GM19025 (cell line): Measurements from ENCODE around the gene FAM200C.

Experiments used
- ATAC-seq: cut with Tn5 transposase; IDR thresholded peaks from one replicate; pipeline ENCODE4 v1.9.1; 2021; ENCODE audit warnings: mild to moderate bottlenecking, low read depth, moderate library complexity; ENCODE audit not compliant: unreplicated experiment

FAM200C gene

DNA sequence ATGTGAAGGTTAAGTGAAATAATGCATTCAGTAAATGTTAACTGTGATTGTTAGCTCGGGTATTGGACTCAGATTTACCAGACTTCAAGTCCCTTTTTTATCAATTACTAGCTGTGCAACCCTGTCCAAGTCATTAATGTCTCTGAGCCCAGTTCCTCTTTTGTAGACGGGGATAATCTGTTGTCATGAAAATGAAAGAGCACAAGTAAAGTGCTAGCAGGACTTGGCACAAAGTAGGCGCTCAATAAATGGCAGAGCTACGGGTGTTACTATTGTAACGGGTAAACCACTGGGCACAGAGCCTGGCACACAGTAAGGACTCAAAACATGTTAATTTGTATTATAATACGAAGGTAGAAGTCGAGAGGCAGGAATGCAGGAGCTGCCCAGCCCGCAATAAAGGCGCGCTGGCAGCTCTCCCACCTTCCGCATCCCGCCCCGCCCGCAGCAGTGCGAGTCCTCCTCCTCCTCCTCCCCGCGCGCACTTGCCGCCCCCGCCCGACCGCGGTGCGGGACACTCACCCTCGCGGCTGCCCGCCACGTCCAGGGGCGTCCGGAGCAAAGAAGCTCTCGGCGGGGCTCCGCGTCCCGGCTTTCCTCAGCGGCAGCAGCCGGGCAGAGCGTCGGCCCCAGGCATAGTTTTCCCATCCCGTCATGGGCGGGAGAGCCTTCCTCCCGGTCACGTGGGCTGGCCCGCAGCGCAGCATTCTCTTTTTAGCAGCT, 29.7 kb downstream of the FAM200C start, which contains the start of gene C1QTNF2:
C1QTNF2 (minus strand) TSS at position 637 of the 723 bp plus-strand sequence. CDS start 15,615 bp downstream, outside the sequence.
- ATAC-seq = no peak

DNA sequence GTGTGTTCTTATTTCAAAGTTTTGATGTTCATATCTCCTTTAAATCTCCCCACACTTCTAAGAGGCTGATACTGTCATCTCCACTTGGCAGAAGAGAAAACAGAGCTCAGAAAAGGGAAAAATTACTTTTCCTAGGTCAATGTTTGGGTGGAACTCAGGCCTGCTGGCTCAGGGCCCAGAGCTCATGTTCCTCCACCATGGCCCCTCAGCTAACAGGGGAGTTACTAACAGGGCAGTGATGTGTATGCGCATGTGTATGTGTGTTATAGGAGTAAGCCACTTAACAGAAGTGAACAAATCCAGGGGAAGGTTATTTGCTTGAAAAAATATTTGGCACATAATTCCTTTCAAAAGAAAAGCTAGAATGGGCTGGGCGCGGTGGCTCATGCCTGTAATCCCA, 32.0 kb downstream of the FAM200C start:
- ATAC-seq = no peak

DNA sequence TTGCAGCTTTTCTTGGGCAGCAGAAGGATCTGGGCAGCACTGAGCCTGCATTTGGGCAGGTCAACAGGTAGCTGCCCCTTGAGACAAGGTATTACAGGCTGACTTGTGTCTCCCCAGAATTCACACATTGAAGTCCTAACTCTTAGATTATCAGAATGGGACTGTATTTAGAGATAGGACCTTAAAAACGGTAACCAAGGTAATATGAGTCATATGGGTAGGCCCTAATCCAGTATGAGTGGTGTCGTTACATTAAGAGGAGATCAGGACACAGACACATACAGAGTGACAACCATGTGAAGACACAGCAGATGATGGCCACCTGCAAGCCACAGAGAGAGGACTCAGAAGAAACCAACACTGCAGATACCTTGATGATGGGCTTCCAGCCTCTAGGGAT, 32.6 kb downstream of the FAM200C start:
- no peak for ATAC-seq

GRCh38 chr5:160366230-160366629, 33.6 kb downstream of the FAM200C start:
- no peak for ATAC-seq

DNA sequence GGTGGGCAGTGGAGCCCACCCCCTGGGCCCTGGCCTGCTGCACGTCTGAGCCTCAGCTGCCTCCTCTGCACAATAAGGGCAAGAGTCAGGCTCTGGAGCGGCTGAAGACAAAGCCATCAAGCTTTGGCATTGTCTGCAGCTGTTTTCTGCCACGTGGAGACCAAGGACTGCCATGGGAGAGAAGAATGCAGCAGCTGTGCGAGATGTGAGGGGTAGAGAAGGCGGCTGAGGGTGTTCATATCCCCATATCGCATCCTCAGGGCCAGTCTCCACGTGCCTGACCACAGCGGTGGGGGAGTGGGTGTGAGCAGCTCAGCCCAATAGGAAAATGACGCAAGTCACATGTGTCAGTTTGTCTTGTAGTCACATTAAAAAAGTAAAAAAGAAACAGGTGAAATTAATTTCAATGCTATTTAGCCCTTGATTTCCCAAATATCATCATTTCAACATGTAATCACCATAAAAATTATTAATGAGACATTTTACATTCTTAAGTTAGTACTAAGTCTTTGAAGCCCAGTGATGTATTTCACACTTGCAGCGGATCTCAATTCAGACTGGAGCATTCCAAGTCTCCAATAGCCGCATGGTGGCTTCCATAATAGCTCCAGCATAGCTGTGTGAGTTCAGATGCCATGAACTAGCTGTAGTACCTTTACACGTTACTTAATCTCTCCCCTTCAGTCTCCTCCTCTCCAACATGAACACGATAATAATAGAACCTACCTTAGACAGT, 36.0 kb downstream of the FAM200C start:
- ATAC-seq = no peak

DNA sequence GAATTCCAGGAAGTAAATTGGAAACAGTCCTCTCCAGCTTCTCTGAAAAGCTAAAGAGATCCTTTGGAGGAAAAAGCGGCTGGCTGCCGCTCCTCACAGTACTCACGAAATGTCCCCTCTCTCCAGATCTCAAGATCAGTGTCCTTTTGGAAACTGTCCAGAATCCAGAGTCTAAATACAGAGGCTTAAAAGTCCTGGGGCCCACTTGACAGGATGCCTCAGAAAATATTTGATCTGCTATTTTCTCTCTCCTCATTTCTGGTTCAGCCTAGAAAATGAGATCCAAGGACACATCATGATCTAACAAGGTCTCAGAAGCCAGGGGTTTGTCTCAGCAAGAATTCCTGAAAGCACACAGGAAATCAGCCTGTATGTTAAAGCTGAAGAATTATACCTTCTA, 36.6 kb downstream of the FAM200C start:
- ATAC-seq = no peak

DNA sequence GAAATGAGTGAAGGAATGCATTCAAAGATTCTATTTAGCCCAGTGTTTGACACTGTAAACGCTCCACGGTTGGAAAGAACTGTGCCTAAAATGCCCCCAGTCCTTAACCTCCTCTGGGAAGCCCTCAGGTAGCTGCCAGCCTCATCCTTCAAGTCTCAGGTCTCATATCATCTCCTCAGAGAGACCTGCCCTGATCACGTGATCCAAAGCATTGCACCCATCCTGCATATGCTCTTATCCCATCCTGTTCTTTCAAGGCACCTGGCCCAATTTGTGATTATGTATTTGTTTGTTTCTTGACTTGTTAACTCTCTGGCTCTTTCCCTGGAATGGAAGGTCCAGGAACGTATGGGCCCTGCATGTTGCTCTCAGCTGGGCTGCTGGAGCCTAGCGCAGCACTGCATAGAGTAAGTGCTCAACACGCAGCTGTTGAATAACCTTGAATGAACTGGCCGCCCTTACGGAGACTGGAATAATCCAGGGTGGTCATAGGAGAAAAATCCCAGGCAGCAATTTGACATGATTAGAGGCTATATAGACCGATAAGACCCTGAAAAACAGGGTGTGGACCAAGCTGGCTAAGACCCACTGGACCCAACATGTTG, 38.1 kb downstream of the FAM200C start:
- no peak for ATAC-seq

DNA sequence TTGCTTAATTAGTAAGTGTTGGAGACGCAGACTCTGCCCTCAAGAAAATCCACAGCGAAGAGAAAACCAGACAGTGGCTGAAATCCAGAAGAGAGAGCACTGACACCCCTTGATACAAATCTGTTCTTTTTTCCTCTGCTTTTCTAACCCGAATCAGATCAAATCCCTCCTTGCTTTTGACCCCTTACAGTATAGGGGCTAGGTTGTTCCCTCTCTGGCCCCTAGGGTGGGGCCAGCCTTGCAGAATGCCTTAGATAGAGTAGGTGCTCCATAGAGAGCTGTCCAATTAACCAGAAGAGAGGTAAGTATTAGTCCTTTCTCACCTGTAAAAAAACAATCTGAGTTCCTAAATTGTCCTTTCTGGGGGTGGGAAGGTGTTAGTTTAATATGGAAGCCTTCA, 39.5 kb downstream of the FAM200C start:
- ATAC-seq = no peak

- no peak for ATAC-seq
These were observed 40.0 kb downstream of the FAM200C start for GRCh38 chr5:160359816-160360215.

- ATAC-seq = no peak
These were observed 40.6 kb downstream of the FAM200C start for GRCh38 chr5:160359242-160359641.

DNA sequence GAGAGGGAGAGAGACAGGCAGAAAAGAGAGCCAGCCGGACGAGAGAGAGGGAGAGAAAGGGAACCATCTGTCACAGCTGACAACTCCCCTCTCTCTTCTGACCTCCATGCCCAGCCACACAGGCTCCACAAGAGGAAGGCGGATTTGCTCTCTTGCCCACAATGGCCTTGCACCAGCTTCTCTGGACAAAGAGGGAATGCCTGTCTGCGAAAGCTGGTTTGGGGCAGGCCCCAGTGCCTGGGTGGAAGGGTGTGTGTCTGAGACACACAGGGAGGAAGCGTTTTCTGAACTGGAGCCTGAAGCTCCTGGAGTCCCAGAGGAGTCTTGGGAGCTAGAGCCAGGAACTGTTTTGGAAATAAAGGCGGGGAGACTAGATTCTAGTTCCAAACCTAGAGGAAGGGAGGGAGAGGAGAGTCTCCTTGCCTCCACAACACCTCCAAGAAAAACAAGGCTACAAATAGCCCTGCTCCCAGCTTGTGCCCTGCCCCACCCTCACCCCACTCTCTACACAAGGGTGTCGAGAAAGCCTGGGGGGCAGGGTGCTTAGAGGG, 41.9 kb downstream of the FAM200C start:
- ATAC-seq = no peak

DNA sequence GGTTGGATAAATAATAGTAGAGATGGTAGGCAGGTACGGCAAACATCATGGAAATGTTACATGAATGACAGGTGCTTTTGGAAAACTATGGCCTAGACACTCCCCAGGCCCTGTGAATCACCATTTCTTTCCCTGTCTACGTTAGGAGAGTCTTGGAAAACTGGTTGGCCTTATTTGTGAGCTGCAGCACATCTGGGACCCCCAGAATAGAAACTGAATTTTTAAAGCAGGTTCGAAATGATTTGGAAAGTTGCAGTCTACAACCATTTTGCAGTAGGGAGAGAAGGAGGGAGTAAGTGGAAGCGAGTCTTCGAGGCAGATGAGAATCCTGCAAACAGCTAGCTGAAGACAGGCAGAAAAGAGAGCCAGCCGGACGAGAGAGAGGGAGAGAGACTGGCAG, 42.5 kb downstream of the FAM200C start:
- no peak for ATAC-seq

- ATAC-seq = no peak
These were observed 43.1 kb downstream of the FAM200C start for GRCh38 chr5:160356550-160357347.

DNA sequence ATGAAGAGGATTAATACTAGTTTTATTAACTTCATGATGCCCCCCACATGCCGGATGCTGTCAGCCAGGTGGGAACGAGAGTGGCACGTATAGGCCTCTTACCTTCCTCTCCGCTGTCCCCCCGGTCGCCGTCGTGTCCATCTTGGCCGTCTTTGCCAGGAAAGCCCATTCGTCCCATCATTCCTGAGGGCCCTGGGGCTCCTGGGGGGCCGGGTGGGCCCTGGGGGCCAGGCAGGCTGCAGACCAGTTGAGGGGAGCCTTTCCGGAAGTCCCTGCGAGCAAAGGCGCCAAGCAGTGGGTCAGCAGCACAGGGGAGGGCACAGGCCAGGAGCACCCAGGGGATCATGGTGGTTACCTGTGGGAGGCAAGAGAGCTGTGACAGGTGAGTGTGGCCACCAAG, 45.2 kb downstream of the FAM200C start:
- ATAC-seq = no peak

GRCh38 chr5:160353379-160353778, 46.5 kb downstream of the FAM200C start:
- ATAC-seq = no peak

DNA sequence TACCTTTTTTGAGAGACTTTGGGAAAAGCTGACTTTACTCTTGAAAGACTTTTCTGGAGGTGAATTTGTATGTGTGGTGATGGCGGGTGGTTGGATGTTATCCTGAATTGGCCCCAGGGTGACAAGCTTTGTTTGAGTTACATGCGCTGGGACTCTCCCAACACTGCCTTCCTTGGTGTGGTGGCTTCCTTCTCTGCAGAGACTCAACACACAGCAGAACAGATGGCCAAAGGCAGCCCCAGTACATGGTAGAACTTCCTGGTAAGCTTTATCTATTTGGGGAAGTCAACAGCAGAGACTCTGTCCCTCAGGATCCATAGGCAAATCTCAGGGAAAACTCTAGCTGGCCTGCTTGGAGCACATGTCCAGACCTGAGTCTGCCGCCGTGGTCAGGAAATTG, 47.5 kb downstream of the FAM200C start:
- ATAC-seq = no peak

- ATAC-seq = no peak
These were observed 49.9 kb downstream of the FAM200C start for GRCh38 chr5:160349935-160350303.

DNA sequence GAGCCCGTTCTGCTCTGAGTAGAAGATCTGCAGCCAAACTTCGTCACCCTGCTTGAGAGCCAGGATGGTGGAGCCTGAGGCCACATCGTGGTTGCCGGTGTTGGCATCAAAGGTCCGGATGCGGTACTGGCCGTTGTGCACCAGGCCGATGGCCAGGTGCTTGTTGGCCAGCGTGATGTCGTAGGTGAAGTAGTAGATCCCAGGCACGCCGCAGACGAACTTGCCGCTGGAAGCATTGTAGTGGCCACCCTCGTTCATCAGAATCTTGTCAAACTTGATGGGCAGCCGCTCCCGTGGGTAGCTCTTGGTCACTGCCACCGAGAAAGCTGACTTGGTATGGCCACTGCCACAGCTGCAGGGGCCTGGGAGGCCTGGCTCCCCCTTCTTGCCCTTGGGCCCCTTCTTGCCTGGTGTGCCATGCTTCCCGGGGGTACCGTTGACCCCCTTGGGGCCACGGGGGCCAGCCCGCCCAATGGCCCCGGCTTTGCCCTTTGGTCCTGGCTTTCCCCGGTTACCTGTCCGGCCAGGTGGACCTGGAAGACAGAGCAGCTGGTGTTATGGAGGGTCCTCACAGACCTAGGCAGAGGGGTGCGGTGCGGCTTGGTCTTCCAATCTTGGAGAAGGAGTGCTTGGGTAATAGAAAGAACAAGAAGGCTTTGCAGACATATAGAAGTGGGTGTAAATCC, 50.5 kb downstream of the FAM200C start:
- ATAC-seq = no peak

- ATAC-seq = no peak
These were observed 51.8 kb downstream of the FAM200C start for GRCh38 chr5:160348080-160348479.

GRCh38 chr5:160347448-160347847, 52.4 kb downstream of the FAM200C start:
- ATAC-seq = no peak
